Measurements from ENCODE around the gene KRTAP20-2.

DNA sequence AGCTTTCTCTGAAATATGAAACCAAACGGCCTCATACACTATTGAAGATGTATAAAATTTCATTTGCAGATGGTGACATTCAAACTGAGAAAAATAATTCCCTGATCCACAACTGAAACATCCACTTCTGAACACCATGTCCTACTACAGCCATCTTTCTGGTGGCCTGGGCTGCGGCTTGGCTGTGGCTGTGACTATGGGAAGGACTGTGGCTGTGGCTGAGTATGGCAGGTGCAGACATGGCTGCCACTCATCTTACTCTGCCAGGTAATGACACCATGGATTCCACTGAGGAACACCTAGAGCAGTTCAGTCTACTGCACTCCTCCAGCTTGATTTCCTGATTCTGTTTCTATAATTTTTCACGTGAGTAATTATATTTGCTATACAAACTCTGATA lies 14.5 kb upstream of the KRTAP20-2 start, which contains the start of gene KRTAP20-4:
- TF ChIP-seq, protein P1, sequence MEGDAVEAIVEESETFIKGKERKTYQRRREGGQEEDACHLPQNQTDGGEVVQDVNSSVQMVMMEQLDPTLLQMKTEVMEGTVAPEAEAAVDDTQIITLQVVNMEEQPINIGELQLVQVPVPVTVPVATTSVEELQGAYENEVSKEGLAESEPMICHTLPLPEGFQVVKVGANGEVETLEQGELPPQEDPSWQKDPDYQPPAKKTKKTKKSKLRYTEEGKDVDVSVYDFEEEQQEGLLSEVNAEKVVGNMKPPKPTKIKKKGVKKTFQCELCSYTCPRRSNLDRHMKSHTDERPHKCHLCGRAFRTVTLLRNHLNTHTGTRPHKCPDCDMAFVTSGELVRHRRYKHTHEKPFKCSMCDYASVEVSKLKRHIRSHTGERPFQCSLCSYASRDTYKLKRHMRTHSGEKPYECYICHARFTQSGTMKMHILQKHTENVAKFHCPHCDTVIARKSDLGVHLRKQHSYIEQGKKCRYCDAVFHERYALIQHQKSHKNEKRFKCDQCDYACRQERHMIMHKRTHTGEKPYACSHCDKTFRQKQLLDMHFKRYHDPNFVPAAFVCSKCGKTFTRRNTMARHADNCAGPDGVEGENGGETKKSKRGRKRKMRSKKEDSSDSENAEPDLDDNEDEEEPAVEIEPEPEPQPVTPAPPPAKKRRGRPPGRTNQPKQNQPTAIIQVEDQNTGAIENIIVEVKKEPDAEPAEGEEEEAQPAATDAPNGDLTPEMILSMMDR (IDR thresholded peaks at IDR 0.05), result no peak
- TF ChIP-seq POLR2A (IDR thresholded peaks at IDR 0.05), result no peak
